NCI-H82 treated with DMSO at 0.1 percent for 48 hours (cell line): ENCODE data around the gene MLN.

Experiments used
- DNase-seq: peaks from one replicate; lab custom pipeline; 2025; ENCODE audit not compliant: unreplicated experiment; lab: John Stamatoyannopoulos, UW

The MLN gene

DNA sequence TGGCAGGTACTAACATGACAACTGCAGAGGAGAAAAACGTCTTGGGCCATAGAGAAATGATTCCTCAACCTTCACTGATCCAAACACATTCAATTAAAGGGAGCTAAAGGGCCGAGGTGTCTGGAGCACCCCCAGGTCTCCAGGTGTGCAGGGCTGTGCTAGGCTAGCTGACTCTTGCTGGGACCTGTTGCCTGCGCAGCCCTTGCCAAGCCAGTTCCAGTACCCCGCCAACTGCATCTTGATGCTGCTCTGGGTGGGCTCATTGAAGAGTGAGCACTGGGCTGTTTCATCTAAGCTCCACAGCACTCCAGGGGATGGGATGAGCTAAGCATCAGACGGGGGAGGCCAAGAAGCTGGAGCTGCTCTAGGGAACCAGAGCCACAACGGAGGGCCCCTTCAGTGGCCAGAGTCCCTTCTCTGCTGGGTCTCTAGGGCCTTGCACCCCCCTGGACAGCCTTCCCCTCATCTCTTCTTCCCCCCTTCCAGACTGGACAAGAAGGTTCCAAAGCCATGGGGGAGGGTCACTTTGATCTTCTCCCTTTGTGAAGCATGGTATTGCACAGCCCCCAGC, 30.8 kb downstream of the MLN start:
- no peak for DNase-seq

DNA sequence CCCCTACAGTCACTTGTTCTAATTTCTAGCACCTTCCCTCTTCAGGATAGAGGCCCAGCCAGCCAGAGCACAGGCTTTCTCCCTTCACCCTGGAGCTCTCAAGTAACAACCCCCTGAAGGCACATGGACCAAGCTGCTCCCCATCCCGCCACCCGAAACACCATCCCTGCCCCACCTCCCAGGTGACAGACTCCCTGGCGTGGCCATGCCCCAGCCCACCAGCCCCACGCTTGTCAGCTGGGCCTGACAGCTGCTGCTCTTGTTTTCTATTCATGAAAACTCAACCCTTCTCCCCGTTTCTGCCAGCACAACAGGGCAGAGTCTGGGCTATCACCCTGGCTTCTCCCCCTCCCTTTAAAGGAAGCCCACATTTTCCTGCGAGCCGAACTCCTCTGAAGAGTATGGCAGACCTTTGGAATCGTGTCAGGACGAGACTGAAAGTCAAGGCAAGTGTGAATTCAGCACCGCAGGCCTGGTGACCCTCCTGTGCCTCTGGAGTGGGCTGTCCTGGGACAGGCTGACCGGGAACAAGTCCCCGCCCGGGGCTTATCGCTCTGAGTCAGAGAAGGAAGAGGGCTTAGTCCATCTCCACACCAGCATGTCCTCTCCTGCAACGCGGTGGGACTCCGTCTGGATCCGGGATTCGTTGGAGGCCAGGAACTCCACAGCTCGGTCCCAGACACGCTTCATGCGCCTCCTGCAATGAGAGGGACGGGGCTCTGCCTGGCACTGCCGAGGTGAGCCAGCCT, 31.5 kb downstream of the MLN start:
- no peak for DNase-seq

DNA sequence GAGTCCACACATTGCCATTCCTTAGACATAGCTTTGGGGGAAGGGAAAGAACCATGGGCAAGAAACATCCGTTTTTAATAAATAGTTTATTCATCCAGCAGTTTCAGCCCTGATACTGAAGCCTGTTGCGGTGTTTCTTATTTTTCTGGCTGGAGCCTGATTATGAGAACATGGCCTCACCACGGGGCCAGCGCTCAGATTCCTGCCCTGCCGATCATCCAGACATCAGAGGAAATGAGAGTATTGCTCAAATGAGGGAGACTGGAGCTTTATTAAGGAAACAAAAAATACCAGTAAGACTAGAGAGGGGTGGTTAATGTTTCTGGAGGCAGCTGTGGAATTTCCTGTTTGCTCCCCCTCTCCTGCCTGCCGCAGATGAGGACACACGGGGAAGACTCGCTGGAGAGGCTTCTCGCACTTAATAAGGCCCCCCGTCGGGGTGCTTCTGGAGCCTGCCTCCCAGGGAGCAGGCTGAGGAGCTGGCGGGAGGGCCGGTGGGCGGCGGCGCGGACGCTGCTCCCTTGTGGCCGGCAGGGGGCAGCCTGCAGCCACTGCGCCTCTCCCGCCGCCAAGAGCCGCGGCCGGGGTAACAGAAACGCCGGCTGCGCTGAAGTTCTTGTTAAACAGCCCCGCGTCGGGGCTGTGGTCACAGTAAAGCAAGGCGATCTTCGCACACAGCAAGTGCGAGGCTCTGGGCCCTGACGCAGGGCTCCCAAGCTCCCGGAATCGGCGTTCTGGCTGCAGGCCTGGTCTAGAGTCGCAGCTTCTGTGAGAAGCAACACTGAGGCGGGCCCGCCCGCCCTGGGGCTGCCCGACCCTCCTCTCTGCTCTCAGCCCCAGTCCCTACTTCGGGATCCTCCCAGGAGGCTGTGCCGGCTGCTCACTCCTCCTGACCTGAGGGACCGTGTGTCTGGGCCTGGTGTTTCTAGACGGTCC, 32.4 kb downstream of the MLN start:
- peak; percentile 37 for DNase-seq

GRCh38 chr6:33770833-33771145, 33.0 kb downstream of the MLN start:
- no peak for DNase-seq

DNA sequence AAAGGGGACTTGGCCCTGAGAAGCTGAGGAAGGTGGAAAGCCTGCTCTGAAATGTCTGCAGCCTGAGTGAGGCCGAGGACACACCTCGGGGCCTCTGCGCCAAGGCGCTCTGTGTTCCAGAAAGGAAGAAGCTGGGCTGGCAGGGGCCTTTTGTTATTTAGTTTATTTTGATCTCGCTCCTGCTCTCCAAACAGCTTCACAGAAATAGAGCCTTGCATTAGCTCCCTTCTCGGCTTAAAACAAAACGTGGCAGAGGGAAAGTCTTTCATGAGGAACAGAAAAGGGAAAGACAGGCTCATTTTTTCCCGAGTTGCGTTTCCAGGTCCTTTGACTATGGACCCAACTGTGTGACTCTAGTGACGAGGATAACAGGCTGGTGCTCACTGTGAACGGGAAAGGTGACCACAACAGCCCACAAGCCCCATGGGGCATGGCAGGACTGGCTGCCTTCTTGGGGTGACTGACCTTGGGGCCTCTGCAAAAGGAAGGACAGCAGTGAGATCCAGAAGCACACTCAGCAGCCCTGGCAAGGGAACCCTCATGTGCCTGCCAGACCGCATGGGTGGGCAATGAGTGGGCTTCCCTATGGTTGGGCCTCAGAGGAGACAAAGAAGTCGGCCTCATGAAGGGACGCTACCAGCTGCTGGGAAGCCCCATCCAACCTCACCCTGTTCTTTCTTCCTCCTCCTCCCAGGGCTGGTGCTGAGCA, 33.5 kb downstream of the MLN start:
- DNase-seq: no peak

DNA sequence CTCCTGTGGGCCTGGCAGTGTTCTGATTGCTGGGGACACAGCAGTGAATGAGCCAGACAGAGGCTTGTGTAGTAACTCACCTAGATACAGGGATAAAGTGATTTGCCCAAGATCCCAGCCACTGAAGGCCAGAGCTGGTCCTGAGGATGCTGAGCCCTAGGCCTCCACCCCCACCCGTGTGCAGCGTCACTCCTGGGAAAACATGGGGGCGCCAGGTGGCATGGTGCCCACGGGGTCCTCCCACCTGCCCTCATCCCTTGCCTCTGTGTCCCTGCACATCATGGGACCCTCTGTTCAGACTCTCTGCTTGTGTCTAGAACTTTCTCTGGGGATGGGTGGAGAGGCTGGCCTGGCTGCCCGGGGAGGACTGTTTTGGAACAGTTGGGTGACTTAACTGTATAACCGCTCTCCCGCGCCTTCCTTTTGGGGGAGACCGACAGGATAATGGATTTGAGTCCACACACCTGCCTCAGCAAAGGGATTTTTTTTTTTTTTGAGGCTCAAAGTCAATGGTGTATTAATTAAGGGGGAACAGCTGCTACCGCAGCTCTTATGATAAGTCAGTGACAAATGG, 34.5 kb downstream of the MLN start:
- peak; percentile 47 for DNase-seq

DNA sequence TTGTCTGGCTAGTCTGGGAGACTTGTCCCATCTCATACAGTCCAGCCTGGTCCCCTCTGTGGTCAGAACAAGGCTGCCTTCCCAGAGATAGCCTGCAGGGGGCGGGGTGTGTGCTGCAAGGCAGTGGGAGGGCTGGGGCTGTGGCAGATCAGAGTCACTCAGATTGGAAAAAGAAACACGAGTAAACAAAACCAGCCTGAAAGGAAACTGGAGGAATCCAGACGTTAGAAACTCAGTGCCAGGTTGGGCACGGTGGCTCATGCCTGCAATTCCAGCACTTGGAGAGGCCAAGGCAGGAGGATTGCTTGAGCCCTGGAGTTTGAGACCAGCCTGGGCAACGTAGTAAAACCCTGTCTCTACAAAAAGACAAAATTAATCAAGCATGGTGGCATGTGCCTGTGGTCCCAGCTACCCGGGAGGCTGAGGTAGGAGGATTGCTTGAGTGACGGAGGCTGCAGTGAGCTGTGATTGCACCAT, 35.1 kb downstream of the MLN start:
- DNase-seq: peak; percentile 60

GRCh38 chr6:33766921-33767907, 36.6 kb downstream of the MLN start:
- no peak for DNase-seq

DNA sequence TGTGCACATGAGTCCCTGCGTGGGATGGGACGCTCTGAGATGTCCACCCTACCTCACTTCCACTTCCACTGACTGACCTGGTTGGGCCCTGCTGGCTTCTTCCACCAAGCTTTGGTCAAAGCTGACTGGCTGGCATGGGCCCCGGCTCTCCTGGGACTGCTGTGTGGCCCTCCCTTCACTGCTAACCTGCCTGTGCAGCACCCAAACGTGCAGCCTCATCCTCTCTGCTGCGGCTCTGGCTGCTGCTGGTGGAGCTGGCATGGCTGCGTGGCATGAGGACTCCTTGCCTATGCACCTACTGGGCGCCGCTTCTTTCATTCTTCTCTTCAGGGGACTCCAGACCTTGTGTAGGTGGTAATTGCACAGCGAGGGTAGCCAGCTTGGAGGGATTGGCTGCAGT, 38.4 kb downstream of the MLN start:
- no peak for DNase-seq

DNA sequence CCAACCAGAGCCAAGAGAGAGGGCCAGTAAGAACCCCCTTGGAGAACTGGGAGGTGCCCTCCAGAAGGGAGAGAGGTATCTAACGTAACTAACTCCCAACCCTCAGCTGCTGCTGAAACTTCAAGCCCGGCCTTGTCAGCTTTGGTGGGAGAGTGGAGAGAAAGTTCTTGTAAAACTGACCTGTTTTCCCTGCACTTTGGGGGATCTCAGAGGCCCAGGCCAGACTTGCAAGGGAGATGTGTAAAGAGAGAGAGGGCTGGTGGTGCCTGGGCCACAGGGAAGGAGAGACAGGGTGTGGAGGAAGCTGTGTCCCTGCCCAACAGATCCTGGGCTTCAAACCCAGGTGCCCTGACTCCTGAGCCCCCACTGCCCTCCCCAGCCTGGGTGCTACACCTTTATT, 39.8 kb downstream of the MLN start:
- no peak for DNase-seq

DNA sequence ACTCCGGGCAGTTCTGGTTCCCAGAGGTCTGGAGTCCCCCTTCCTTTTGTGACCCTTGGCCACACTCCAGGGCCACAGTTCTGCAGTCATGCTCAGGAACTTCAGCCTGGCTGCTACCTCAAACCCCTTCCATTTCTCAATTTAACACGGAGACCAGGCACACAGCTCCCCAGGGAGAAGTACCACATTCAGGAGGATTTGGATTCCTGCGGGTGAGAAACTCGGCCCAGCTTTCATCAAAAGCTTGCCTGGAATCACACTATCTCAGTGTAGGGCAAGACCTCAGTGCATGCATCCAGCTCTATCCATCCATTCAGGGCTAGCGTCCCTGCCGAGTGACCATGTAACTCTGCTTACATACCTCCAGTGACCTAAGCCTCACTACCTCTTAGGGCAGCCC, 40.3 kb downstream of the MLN start:
- no peak for DNase-seq

- DNase-seq: no peak
Measured at GRCh38 chr6:33762713-33763112, 41.1 kb downstream of the MLN start.

- peak; percentile 70 for DNase-seq
Measured at GRCh38 chr6:33761922-33762629, 41.7 kb downstream of the MLN start.

- DNase-seq: no peak
Measured at GRCh38 chr6:33761581-33761921, 42.3 kb downstream of the MLN start.

GRCh38 chr6:33759887-33760629, 43.7 kb downstream of the MLN start:
- peak; percentile 36 for DNase-seq

GRCh38 chr6:33758815-33759216, 45.0 kb downstream of the MLN start:
- no peak for DNase-seq

- no peak for DNase-seq
Measured at GRCh38 chr6:33757906-33758305, 45.9 kb downstream of the MLN start.

- DNase-seq: no peak
Measured at GRCh38 chr6:33757113-33757512, 46.7 kb downstream of the MLN start.
